DMS79 (cell line): Measurements from ENCODE around the gene INPP5D.

Experiments used
- DNase-seq: peaks from one replicate; lab custom pipeline; 2025; lab: John Stamatoyannopoulos, UW

The INPP5D gene

DNA sequence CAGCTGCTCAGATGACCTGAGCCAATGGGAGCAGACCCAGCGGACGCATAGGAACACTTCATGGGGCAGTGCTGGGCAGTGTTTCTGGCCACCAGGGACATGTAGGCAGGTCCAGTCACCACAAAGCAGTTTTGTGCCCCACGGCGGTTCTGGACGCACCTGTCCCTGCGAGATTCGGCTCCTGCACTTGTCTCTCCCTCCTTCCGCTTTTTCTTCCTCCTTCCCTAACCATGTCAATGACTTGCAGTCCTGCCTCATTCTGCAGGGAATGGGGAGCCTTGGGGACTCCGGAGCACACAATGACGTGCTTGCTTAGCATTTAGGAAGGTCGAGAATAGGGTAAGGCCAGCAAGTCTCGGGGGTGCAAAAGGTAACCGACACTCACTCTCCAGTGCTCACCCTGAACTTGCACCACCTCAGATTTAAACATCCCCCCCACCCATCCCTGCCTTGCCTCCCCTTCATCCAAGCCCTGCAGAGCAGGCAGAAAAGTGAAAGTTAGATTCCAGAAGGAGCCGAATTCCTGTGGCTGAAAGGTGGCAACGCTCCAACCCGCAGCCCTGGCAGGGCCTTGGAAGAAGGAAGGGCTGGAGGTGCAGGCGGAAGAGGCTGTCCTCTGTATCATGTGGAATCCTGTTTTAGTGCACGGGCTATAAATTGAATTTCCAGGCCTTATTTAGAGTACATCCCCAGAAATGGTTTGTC lies 150.9 kb downstream of the INPP5D start:
- peak; percentile 61 for DNase-seq

GRCh38 chr2:233211548-233211895 lies 151.4 kb downstream of the INPP5D start:
- no peak for DNase-seq

GRCh38 chr2:233213011-233213410 lies 152.9 kb downstream of the INPP5D start:
- DNase-seq = no peak

DNA sequence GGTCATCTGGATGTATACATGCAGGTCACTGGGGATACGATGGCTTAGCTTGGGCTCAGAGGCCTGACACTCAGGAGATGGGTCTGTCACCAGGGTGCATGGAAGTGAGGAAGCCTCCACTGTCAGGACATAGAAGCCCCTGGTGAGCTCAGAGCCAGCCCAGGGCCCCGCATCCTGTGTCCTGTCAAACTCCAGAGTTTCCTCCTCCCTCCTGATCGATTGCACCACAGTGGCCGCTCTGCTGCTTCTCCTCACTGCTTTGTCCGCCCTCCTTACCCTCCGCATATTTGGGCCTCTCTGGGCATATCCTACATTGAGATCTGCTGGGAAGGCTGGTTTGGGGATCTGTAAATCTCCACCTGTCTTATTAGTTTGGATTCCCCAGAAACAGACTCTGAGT lies 153.8 kb downstream of the INPP5D start:
- DNase-seq = no peak

DNA sequence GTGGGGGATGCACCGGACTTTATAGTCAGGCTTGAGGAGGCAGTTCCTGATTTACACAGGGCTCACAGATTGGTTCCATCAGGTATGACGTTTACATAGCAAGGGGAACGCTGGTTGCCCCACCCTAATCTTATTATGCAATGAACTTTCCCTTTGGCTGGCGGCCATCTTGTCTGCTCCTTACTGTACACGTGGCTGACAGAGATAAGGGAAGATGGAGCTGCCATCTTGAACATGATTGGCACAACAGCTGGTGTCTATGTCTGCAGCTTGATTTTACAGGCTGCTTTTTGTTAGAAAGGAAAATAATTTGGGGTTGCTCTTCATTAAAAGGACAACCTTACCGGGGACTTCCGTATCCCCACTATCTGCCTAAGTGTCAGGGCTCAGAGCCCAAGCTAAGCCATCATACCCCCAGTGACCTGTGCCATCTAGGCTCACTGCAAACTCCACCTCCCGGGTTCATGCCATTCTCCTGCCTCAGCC lies 157.8 kb downstream of the INPP5D start:
- DNase-seq = no peak

DNA sequence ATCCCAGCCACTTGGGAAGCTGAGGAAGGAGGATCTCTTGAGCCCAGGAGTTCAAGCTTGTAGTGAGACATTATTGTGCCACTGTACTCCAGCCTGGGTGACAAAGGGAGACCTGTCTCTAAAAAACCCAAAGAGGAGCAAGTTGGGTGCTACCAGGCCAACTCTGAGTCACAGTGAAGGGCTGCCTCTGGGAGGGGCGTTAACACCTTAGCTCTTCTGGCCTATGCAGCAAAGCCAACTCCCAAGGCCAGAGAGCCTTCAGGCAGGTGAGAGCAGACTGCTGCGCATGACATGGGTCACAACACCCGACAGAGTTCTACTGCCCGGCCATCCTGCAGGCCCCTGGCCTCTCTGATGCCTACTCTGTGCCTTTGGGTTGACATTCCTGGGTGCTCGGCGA lies 158.7 kb downstream of the INPP5D start:
- DNase-seq = no peak

- no peak for DNase-seq
Measured at GRCh38 chr2:233219848-233220247, 159.7 kb downstream of the INPP5D start.

DNA sequence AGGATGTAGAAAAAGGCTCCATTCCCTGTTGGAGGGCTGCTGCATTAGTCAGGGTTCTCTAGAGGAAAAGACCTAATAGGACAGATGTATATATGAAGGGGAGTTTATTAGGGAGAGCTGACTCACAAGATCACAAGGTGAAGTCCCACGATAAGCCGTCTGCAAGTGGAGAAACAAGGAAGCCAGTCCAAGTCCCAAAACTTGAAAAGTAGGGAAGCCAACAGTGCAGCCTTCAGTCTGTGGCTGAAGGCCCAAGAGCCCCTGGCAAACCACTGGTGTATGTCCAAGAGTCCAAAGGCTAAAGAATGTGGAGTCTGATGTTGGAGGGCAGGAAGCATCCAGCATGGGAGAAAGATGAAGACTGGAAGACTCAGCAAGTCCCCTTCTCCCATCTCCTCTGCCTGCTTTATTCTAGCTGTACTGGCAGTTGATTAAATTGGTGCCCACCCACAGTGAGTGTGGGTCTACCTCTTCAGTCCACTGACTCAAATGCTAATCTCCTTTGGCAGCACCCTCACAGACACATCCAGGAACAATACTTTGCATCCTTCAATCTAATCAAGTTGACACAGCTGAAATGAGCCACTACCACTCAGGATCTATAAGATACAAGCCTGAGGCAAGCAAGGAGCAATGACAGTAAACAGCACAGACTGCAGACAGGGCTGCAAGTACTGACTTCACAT lies 161.4 kb downstream of the INPP5D start:
- DNase-seq = no peak

DNA sequence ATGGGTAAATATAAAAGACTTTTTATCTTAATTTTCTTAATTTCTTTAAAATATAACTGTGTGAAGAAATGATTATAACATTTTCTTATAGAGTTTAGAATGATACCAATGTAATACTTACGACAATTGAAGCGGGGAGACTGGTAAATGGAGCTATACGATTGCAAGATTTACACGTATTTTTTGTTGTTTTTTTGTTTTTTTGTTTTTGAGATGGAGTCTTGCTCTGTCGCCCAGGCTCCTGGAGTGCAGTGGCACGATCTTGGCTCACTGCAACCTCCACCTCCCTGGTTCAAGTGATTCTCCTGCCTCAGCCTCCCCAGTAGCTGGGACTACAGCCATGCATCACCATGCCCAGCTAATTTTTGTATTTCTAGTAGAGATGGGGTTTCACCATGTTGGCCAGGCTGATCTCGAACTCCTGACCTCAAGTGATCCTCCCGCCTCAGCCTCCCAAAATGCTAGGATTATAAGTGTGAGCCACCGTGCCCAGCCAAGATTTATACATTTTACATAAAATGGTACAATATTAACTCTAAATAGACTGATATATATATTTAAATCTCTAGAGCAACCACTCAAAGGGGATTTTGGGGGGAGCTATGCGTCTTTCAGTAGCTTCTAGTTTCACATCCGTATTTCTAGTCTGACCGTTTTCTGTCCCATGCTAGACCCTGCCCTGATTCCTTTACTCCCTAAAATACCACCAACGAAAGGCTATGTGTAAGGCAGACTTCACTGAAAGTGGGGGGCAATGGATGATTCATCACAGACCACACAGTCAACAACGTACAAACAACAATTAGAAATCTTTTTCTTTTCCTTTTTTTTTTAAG lies 163.1 kb downstream of the INPP5D start:
- DNase-seq = no peak

- no peak for DNase-seq
Measured at GRCh38 chr2:233225230-233226068, 165.3 kb downstream of the INPP5D start.

- no peak for DNase-seq
Measured at GRCh38 chr2:233226511-233227031, 166.4 kb downstream of the INPP5D start.

DNA sequence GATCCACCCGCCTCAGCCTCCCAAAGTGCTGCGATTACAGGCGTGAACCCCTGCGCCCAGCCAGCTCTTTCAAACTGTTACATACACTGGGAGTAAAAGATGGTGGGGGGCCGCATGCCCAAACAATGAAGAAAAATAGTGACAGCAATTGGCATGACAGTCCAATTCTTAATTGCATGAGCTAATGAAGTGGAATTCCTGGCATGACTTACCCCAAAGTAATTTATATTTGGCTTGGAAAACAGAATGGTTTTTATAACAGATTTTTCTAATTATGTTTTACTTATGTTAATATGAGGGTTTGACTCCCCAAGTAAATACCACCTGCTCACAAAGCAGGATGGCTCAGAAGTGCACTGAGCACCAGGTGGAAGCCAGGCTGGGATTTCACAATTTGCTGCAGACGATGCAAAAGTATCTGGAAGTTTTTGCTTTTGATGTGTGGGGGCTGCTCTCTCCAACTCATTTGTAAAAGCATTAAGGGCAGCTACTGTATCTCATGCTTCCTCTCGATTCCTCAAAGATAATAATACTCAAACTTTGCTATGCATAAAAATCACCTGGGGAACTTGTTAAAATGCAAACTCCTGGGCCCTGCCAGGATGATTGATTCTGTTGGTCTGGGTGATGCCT lies 167.3 kb downstream of the INPP5D start:
- no peak for DNase-seq

- DNase-seq = no peak
Measured at GRCh38 chr2:233228376-233228775, 168.2 kb downstream of the INPP5D start.

DNA sequence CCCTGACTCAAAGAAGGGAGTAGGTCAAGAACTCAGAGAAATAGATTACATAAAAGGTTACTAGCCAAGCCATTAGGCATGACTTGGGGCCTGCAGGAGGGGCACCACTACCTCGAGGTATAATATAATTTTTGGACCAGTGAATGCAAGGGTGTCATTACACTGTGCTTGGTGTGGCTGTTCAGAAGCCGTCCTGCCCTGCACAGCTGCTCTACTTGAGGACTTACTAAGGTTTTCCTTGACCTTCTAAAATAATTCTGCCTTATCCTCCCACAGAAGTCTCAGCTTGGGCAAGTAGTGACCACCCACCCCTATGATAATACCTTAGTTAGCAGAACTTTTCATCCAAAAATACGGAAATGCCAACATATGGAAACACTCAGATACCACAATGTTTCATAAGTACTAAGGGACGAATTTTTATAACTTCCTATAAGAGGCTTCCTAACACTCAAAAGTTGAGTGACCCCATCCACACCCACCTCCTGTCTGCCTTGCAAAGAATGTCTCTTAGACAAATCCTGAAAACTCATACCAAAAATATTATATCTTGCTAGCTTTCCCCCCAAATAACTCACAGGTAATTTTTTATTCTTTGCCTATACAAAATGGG lies 173.6 kb downstream of the INPP5D start:
- DNase-seq = no peak

DNA sequence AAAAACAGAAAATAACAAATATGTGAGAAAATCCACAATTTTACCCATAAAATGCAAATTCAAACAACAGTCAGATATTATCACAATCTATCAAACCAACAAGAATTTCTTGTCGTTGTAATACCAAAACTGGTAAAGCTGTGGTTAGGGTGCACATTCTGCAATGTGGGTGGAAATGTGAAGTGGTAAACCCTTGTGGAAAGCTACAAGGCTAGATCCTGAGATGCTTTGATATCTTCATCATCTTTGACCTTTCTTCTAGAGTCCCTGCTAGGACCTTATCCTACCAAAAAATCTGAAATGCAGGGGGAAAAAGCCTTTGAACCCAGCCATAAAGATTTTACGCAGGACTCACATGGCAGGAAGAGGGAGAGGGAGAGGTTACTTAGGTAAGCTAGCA lies 174.1 kb downstream of the INPP5D start:
- DNase-seq = no peak

GRCh38 chr2:233234996-233235395 lies 174.9 kb downstream of the INPP5D start:
- DNase-seq = no peak

DNA sequence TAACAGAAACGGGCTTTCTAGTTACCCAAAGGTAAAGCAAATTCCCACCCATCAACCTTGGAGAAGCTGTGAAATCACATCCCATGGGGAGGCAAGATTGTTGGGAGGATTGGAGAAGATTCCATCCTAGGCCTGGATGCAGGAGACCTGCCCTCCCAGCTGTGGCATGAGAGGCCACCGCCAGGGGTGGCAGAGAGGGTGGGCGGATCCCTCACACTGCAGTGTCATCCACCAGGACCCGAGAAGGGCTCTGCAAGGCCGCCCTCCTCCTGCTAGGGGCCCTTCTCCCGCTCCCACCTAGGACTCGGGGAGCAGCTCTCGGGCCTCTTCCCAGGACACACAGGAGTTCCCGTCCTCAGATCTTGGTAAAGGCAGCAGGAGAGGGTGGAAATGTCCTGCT lies 175.8 kb downstream of the INPP5D start:
- no peak for DNase-seq

DNA sequence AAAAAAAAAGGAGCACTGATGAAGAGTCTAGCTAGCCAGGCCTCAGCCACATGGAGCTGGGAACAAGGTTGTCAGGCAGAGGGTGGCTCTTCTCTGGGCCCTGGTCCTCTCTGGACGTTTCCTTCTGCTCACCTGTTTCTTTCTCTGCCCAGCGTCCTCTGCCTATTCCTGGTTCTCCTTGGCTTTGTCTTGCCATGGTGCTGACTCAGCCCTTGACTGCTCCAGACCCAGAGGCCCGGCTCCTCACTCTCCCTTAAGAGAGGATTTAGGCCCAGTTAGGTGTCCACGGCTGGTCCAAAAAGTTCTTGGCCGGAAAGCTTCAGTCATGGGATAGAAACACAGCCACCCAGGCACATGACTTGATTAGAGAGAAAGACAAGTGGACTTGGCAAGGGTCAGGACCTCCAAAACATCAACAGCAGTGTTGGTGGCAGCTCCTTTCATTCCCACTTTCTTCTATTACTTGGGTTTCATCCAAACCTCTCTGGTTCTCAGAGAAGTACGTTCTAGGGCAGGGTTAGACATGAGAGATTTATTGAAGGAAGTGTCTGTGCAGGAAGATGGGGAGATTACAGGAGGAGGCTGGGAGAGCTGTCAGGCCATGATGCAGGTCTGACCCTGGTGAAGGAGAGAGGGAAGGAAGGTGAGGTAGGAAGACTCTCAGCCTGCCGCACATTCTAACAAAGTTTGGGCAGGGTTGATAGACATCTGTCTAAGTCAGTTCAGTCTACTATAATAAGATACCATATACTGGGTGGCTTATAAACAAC lies 176.9 kb downstream of the INPP5D start:
- DNase-seq = no peak

DNA sequence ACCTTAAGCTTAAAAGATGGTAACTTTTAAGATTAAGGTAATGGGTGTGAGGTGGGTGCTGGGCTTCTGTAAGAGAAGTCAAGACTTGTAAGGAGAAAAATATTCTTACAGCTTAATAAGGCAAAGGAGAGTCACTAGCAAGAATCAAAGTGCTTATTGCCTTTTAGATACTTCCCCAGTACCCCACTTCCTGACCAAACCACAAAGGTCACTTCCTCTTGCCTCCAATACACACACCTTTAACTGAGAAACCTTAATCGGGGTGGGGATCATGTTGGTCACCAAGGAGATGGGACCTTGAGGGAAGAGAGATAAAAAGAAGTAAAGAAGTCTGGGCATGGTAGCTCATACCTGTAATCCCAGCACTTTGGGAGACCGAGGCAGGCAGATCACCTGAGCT lies 180.8 kb downstream of the INPP5D start:
- no peak for DNase-seq

GRCh38 chr2:233241803-233242202 lies 181.7 kb downstream of the INPP5D start:
- no peak for DNase-seq
